ENCODE data around the gene NOL3.

- TF ChIP-seq EZH2phosphoT487 (IDR thresholded peaks at IDR 0.05; ENCODE audit: borderline replicate concordance) (no peak), CTCF (conservative IDR thresholded peaks at IDR 0.05; ENCODE audit: low read length) (no peak)
Measured at GRCh38 chr16:67162506-67163163, 7.7 kb upstream of the NOL3 start.
